PC-9 (cell line): ENCODE data around the gene DNAJC16. TPM values are rescaled to one million over a fixed set of nuclear protein-coding genes. Genes with fewer than 3 reads are reported as not detected.

Source experiments
- BruUV-seq: library from RNA; stranded (reverse); fragments of 400-500 nt; replicated peaks from 2 replicates; lab custom pipeline; 2021; lab: Mats Ljungman, UMichigan
- CTCF ChIA-PET: fragments of 300-600 bp; sonication (Branson Sonifier 250); formaldehyde crosslinking; loops from one replicate; lab custom pipeline; 2022; ENCODE audit warnings: antibody characterized with exemption; lab: Charles Lee
- POLR2A ChIA-PET: fragments of 300-600 bp; sonication (Branson Sonifier 250); formaldehyde crosslinking; loops from one replicate; lab custom pipeline; 2022; ENCODE audit warnings: antibody characterized with exemption; ENCODE audit not compliant: unreplicated experiment; lab: Charles Lee
- DNase-seq, 2 experiments: peaks; one replicate each; pipeline versions ENCODE4 v3.0.0 to v3.0.0-alpha.2; 2015 to 2022; ENCODE audit warnings: mixed read lengths in 1 of 2
- H2AFZ ChIP-seq: fragments of 200-600 bp; sonication (generic); 2 replicates; pipeline ENCODE4 v1.8.1; 2017; ENCODE audit warnings: antibody characterized with exemption
- H3F3A ChIP-seq: fragments of 200-600 bp; sonication (generic); 2 replicates; pipeline ENCODE4 v1.8.1; 2017; ENCODE audit warnings: antibody characterized with exemption, mild to moderate bottlenecking, low read depth; ENCODE audit not compliant: insufficient read depth
- H3K27ac ChIP-seq: fragments of 200-600 bp; sonication (generic); 2 replicates; pipeline ENCODE4 v1.6.1; 2016; ENCODE audit warnings: mixed run types
- H3K27me3 ChIP-seq: fragments of 200-600 bp; sonication (generic); 2 replicates; pipeline ENCODE4 v1.6.1; 2016; ENCODE audit warnings: low read depth, mixed run types; ENCODE audit not compliant: insufficient read depth
- H3K36me3 ChIP-seq: fragments of 200-600 bp; sonication (generic); 2 replicates; pipeline ENCODE4 v1.6.1; 2016; ENCODE audit warnings: low read depth, mixed run types
- H3K4me1 ChIP-seq: fragments of 200-600 bp; sonication (generic); replicated peaks from 2 replicates; pipeline ENCODE4 v1.6.1; 2016; ENCODE audit warnings: mixed run types; ENCODE audit not compliant: insufficient read depth
- H3K4me2 ChIP-seq: fragments of 200-600 bp; sonication (generic); 2 replicates; pipeline ENCODE4 v1.6.1; 2017; ENCODE audit warnings: mixed run types
- H3K4me3 ChIP-seq: fragments of 200-600 bp; sonication (generic); 2 replicates; pipeline ENCODE4 v1.6.1; 2016; ENCODE audit warnings: mixed run types
- H3K79me2 ChIP-seq: fragments of 200-600 bp; sonication (generic); 2 replicates; pipeline ENCODE4 v1.6.1; 2017; ENCODE audit warnings: low read depth, mixed run types
- H3K9me2 ChIP-seq: fragments of 200-600 bp; sonication (generic); 2 replicates; pipeline ENCODE4 v1.8.1; 2017; ENCODE audit warnings: mild to moderate bottlenecking; ENCODE audit not compliant: insufficient read depth
- H3K9me3 ChIP-seq: fragments of 200-600 bp; sonication (generic); 2 replicates; pipeline ENCODE4 v1.8.1; 2016; ENCODE audit warnings: low read depth; ENCODE audit not compliant: insufficient read depth
- H4K20me1 ChIP-seq: fragments of 200-600 bp; sonication (generic); 2 replicates; pipeline ENCODE4 v1.8.1; 2017; ENCODE audit not compliant: insufficient read depth
- EZH2 ChIP-seq: fragments of 200-600 bp; sonication (generic); IDR thresholded peaks from 2 replicates; pipeline ENCODE4 v1.8.0; 2017; ENCODE audit warnings: antibody characterized with exemption, low read depth
- intact Hi-C: fragments of 100-400 bp; cut with micrococcal nuclease; formaldehyde crosslinking; loops from one replicate; pipeline ENCODE4 v1.10.0; 2022; ENCODE audit not compliant: unreplicated experiment
- total RNA-seq: library from RNA; stranded (reverse); gene quantifications from 2 replicates; pipeline ENCODE4 v1.2.3, GENCODE V29; 2021
- TF ChIP-seq, protein P1 (sequence below): fragments of 200-600 bp; sonication (generic); conservative IDR thresholded peaks from 2 replicates; pipeline ENCODE4 v1.6.1; 2017; ENCODE audit warnings: mixed run types, antibody characterized with exemption, mild to moderate bottlenecking, moderate library complexity

DNAJC16 gene
- total RNA-seq, 1 experiment from 2014 or later, result 18.8 TPM

GRCh38 chr1:15531682-15532081, 5.0 kb downstream of the DNAJC16 start:
- Histone ChIP-seq H4K20me1 (no peaks in the 10 kb centered on the region), H3K9me2 (no peaks in the 10 kb centered on the region), H3K4me2 (no peak overlapping the region), H2AFZ (no peak overlapping the region), H3F3A (peaks cover 13% of the 10 kb centered on the region; the same call in 1 of the 2 replicates), H3K79me2 (peaks cover 15% of the 10 kb centered on the region; the same call in 1 of the 2 replicates), H3K36me3 (no peaks in the 10 kb centered on the region), H3K4me3 (no peak overlapping the region), H3K4me1 (peaks cover 11% of the 10 kb centered on the region; the same call in 1 of the 2 replicates), H3K9me3 (no peaks in the 10 kb centered on the region), H3K27ac (no peak overlapping the region), H3K27me3 (no peaks in the 10 kb centered on the region)
- intact Hi-C loops, result no loop called here
- ChIA-PET POLR2A (no interaction called here), CTCF (no interaction called here)
- no TSS peak for BruUV-seq
- no peak for TF ChIP-seq EZH2
- TF ChIP-seq, protein P1, sequence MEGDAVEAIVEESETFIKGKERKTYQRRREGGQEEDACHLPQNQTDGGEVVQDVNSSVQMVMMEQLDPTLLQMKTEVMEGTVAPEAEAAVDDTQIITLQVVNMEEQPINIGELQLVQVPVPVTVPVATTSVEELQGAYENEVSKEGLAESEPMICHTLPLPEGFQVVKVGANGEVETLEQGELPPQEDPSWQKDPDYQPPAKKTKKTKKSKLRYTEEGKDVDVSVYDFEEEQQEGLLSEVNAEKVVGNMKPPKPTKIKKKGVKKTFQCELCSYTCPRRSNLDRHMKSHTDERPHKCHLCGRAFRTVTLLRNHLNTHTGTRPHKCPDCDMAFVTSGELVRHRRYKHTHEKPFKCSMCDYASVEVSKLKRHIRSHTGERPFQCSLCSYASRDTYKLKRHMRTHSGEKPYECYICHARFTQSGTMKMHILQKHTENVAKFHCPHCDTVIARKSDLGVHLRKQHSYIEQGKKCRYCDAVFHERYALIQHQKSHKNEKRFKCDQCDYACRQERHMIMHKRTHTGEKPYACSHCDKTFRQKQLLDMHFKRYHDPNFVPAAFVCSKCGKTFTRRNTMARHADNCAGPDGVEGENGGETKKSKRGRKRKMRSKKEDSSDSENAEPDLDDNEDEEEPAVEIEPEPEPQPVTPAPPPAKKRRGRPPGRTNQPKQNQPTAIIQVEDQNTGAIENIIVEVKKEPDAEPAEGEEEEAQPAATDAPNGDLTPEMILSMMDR, result no peak
- DNase-seq, result no peak

DNA sequence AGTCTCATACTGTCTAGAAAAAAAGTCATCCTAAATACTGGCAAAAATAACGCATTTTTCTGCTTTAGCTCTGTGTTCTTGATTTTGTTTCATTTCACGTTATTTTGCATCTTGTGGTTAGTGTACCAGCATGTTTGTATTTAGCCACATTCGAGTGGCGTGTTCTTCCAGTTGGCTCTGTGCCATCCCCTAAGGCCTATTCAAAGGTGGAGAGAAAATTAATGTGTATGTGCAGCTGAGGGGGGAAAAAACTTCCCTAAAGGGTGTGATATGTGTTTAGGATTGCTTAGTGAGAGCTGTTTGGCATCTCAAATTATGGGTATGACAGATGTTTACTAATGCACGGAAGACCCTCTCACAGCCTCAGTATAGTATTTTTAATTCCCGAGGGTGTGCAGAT, 12.1 kb downstream of the DNAJC16 start:
- Histone ChIP-seq H3K4me3 (no peak overlapping the region), H3K27ac (no peak overlapping the region), H3K27me3 (no peaks in the 10 kb centered on the region), H2AFZ (no peak overlapping the region), H3K9me3 (no peaks in the 10 kb centered on the region), H3K4me1 (no peaks in the 10 kb centered on the region), H4K20me1 (no peaks in the 10 kb centered on the region), H3K4me2 (no peak overlapping the region), H3K36me3 (no peaks in the 10 kb centered on the region), H3K9me2 (no peaks in the 10 kb centered on the region), H3F3A (no peaks in the 10 kb centered on the region), H3K79me2 (no peaks in the 10 kb centered on the region)
- no peak for DNase-seq
- intact Hi-C loops, result no loop called here
- POLR2A ChIA-PET, result no interaction called here
- TF ChIP-seq, protein P1, result no peak
- no peak for TF ChIP-seq EZH2
- CTCF ChIA-PET, result no interaction called here
- no TSS peak for BruUV-seq

GRCh38 chr1:15540186-15540585, 13.5 kb downstream of the DNAJC16 start:
- H3K27me3 ChIP-seq, result no peaks in the 10 kb centered on the region

More at GRCh38 chr1:15540186-15540585, 13.5 kb downstream of the DNAJC16 start:
- Histone ChIP-seq H3K27ac (no peak overlapping the region), H3K9me2 (no peaks in the 10 kb centered on the region), H3K9me3 (no peaks in the 10 kb centered on the region), H3K36me3 (no peaks in the 10 kb centered on the region), H3K4me2 (no peak overlapping the region), H4K20me1 (no peaks in the 10 kb centered on the region), H3K79me2 (no peaks in the 10 kb centered on the region), H2AFZ (no peak overlapping the region), H3K4me1 (no peaks in the 10 kb centered on the region), H3K4me3 (no peak overlapping the region), H3F3A (no peaks in the 10 kb centered on the region)
- TF ChIP-seq, protein P1, result no peak
- no peak for TF ChIP-seq EZH2
- intact Hi-C loops, result no loop called here
- no peak for DNase-seq
- ChIA-PET CTCF (no interaction called here), POLR2A (interaction anchor here (0.6 kb wide), 1 partner anchor 216 kb away, joined by 6 read pairs; no protein-coding TSS in a partner anchor)
- no TSS peak for BruUV-seq
